Pancreas (tissue), 10 donors: ENCODE results near the gene FAS. TPM values are rescaled to one million over a fixed set of nuclear protein-coding genes. Genes with fewer than 3 reads are reported as not detected.

Source experiments
- ATAC-seq, 4 donors: fragments of 200-7000 bp; cut with Tn5 transposase; one replicate each; pipeline versions ENCODE4 v1.8.0 to v1.9.1; 2020; ENCODE audit warnings: mild to moderate bottlenecking in 4 of 4, moderate library complexity in 4 of 4
- DNase-seq, 6 donors: peaks; one replicate each; pipeline ENCODE4 v3.0.0-alpha.2; 2020
- FAIRE-seq: peaks from 2 replicates; lab custom pipeline; 2012; peaks lifted over from hg19 to GRCh38; lab: Jason Lieb, UNC
- H3K27ac ChIP-seq, 4 donors: fragments of 200-600 bp; sonication (generic); 1 replicate in 3 of 4; 2 replicates in 1 of 4; pipeline versions ENCODE4 v1.5.0 to v1.8.0; 2020
- H3K27me3 ChIP-seq, 4 donors: fragments of 200-600 bp; one replicate each; pipeline ENCODE4 v1.8.0; 2021
- H3K36me3 ChIP-seq, 3 donors: fragments of 200-600 bp; sonication (generic) in 1 of 3; one replicate each; pipeline versions ENCODE4 v1.5.0 to v1.8.0; 2020 to 2021
- H3K4me1 ChIP-seq, 3 donors: fragments of 200-600 bp; one replicate each; pipeline ENCODE4 v1.8.0; 2021
- H3K4me3 ChIP-seq, 4 donors: fragments of 200-600 bp; sonication (generic) in 2 of 4; one replicate each; pipeline versions ENCODE4 v1.5.0 to v1.8.0; 2020 to 2021
- H3K9me3 ChIP-seq, 4 donors: fragments of 200-600 bp; one replicate each; pipeline ENCODE4 v1.8.0; 2021
- WGBS, 2 donors: extraction: QIAGEN DNeasy Blood & Tissue Kit; methylation state at CpG; one replicate each; pipeline ENCODE4 v1.1.7; 2013; 5-methylcytosine and 5-hydroxymethylcytosine counted together
- intact Hi-C, 3 donors: fragments of 100-400 bp; cut with DNase I; formaldehyde crosslinking; loops; one replicate each; pipeline versions ENCODE4 v1.11.1 to v1.14.2; 2022
- polyA plus RNA-seq, 2 donors: library from polyadenylated mRNA; stranded (reverse); fragments of 200-250 nt; gene quantifications; one replicate each; pipeline ENCODE4 v1.2.3, GENCODE V29; 2013
- total RNA-seq, 6 donors: library from RNA; stranded (reverse); fragmentation: NEBNext Ultra II Directional in 4 of 6; extraction: Animal tissue kit (Norgen Biotek cat#: 25700) in 4 of 6; gene quantifications; one replicate each; pipeline versions ENCODE4 v1.2.1 to v1.2.4, GENCODE V29; 2021 to 2023
- TF ChIP-seq, protein P1 (sequence below), 4 donors: fragments of 200-600 bp; sonication (generic) in 3 of 4; IDR thresholded peaks; one replicate each; pipeline versions ENCODE4 v1.5.0 to v1.8.0; 2021; ENCODE audit warnings: antibody characterized with exemption in 4 of 4
- donor health status: healthy with polysubstance abuse.
- donor health status: DM: no; HTN: no; CAD: no; lungs with moderate emphysema.
- donor health status: DM: no; HTN: no; CAD: no.
- donor health status: control.
- donor health status: control.
- donor health status: Bipolar disorder and iron deficiency.
- donor health status: DM: yes; HTN: yes; CAD: no.
- donor health status: DM: no; HTN: no; CAD: no.
- donor health status: DM: no; HTN: no; CAD: no.
- donor health status: DM: yes; HTN: yes; CAD: no.

FAS gene
- total and polyA plus RNA-seq, 8 donors, result 1.4 to 10.3 (median 3.2) TPM

DNA sequence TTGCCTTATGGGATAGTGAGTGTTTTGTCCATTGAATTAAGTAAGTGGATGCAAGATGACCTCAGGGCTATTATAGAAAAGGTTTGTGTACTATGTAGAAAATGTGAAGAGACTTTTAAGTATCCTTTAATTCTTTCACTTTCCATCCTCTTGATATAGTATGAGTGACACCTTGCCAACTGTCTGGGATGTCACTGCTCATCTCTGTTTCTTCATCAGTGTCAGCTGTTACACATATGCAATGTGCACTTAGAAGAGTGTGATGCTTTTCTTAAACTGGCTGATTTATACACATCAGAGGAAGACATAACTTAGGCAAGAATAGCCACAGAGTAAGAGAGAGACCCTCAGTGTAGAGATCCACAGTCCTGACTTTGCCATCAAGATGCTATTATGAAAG lies 29.3 kb upstream of the FAS start:
- ATAC-seq (no peak), FAIRE-seq (no peak), DNase-seq (no peak)
- Histone ChIP-seq H3K9me3 (no peaks in the 10 kb centered on the region), H3K4me3 (no peak overlapping the region), H3K27me3 (no peaks in the 10 kb centered on the region), H3K27ac (no peak overlapping the region), H3K4me1 (no peaks in the 10 kb centered on the region), H3K36me3 (no peaks in the 10 kb centered on the region)
- TF ChIP-seq, protein P1, sequence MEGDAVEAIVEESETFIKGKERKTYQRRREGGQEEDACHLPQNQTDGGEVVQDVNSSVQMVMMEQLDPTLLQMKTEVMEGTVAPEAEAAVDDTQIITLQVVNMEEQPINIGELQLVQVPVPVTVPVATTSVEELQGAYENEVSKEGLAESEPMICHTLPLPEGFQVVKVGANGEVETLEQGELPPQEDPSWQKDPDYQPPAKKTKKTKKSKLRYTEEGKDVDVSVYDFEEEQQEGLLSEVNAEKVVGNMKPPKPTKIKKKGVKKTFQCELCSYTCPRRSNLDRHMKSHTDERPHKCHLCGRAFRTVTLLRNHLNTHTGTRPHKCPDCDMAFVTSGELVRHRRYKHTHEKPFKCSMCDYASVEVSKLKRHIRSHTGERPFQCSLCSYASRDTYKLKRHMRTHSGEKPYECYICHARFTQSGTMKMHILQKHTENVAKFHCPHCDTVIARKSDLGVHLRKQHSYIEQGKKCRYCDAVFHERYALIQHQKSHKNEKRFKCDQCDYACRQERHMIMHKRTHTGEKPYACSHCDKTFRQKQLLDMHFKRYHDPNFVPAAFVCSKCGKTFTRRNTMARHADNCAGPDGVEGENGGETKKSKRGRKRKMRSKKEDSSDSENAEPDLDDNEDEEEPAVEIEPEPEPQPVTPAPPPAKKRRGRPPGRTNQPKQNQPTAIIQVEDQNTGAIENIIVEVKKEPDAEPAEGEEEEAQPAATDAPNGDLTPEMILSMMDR (IDR thresholded peaks at IDR 0.05), result no peak
- intact Hi-C loops, result no loop called here

DNA sequence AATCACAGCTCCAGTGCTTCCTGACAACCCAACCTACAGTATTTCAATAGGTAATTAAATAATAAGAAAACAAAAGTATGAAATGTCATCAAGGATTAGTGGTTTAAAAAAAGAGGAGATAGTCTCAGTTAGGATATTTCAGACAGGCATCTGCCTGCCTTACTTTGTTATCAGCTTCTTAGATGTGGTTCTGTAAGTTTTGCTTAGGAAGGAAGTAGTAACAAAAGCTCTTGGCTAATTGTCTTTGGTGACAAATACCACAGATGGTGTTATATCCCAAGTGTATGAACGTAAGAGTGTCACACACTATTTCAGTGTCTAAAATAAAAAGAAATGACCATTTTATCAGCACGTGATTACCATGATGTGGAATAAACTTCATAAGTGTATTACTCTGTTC lies 28.3 kb upstream of the FAS start:
- 72 to 76% methylated on average over 2 of the region's 2 CpGs for WGBS, 2 donors
- intact Hi-C loops, result no loop called here
- no peak for DNase-seq
- TF ChIP-seq, protein P1 (IDR thresholded peaks at IDR 0.05), result no peak
- H3K36me3 ChIP-seq, result no peaks in the 10 kb centered on the region
- H3K27ac ChIP-seq, result no peak overlapping the region
- no peaks in the 10 kb centered on the region for H3K27me3 ChIP-seq
- no peak for FAIRE-seq
- H3K4me3 ChIP-seq, result no peak overlapping the region
- no peaks in the 10 kb centered on the region for H3K9me3 ChIP-seq
- ATAC-seq, result no peak
- H3K4me1 ChIP-seq, result no peaks in the 10 kb centered on the region

DNA sequence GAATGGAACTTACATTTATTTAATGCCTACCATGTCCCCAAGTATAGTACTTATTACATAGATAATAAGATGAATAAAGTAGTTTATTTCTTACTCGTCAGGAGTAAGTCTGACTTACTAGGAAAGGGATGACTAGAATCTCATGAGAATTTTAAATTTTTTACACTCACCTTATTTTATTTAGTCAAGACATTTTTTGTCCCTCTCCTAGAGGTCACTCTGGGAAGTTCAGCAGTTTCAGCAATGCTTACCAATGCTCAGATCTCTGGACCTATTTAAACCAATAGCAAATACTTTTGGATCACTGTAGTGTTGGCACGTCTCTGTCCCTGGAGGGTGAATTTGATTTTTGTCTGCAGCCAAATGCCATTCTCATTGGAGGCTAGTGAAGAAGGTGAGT lies 27.3 kb upstream of the FAS start:
- Histone ChIP-seq H3K36me3 (no peaks in the 10 kb centered on the region), H3K4me3 (no peak overlapping the region), H3K27ac (no peak overlapping the region), H3K4me1 (no peaks in the 10 kb centered on the region), H3K9me3 (no peaks in the 10 kb centered on the region), H3K27me3 (no peaks in the 10 kb centered on the region)
- no peak for FAIRE-seq
- ATAC-seq, result no peak
- TF ChIP-seq, protein P1 (IDR thresholded peaks at IDR 0.05), result no peak
- DNase-seq, result no peak
- WGBS, 2 donors, result 86 to 93% methylated on average over 2 of the region's 2 CpGs
- intact Hi-C loops, result no loop called here

DNA sequence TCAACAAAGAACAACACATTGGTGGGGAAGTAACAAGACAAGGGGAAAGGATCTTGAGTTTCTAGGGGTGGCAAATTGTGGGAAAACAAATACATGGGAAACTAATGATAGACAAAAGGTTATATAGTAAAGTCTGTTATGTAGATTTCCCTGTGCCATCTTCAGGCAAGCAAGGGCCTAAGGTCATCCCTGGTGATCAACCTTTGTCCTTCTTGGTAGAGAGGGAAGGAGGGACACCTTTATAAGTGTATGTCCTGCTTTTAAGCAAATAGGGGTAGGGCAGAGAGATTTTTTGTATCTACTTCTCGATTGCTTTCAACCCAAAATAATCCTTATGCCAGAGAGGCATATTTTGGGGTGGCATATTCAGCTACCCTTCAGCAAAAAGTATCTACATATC lies 26.2 kb upstream of the FAS start:
- intact Hi-C loops, result no loop called here
- H3K27ac ChIP-seq, result no peak overlapping the region
- no peak for DNase-seq
- H3K4me1 ChIP-seq, result no peaks in the 10 kb centered on the region
- no peak for FAIRE-seq
- no peaks in the 10 kb centered on the region for H3K27me3 ChIP-seq
- 58 to 60% methylated on average over 1 of the region's 1 CpG for WGBS, 2 donors
- ATAC-seq, result no peak
- H3K36me3 ChIP-seq, result no peaks in the 10 kb centered on the region
- H3K9me3 ChIP-seq, result no peaks in the 10 kb centered on the region
- no peak overlapping the region for H3K4me3 ChIP-seq
- TF ChIP-seq, protein P1 (IDR thresholded peaks at IDR 0.05), result no peak

DNA sequence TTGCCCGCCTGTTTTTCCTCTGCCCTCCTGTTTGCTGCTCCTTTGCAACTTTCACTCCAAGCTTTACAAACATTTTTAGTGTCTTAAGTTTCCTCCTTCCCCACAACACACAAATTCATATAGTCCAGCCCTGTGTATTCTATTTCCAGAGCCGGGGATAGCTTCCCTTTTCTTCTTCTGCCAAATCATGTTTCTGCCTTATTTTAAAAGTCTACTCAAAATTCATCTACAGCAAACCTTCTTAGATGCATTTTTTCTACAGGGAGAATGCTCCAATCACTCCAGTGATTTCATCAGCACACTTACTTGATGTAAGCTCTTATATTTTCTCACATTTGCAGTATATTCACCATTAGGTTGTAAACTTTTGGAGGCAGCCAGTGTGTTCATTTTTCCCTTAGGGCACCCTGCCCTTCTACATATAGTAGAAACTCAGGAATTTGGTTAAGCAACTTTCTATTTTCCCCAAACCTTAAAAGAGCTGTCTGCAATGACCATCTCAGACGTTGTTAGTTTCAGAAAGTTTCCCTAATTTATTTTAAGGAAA lies 25.7 kb upstream of the FAS start:
- intact Hi-C loops, result no loop called here
- Histone ChIP-seq H3K36me3 (no peaks in the 10 kb centered on the region), H3K4me1 (no peaks in the 10 kb centered on the region), H3K27me3 (no peaks in the 10 kb centered on the region), H3K4me3 (no peak overlapping the region), H3K9me3 (no peaks in the 10 kb centered on the region), H3K27ac (no peak overlapping the region)
- 63 to 65% methylated on average over 3 of the region's 3 CpGs for WGBS, 2 donors
- ATAC-seq (no peak), FAIRE-seq (no peak), DNase-seq (no peak)
- TF ChIP-seq, protein P1 (IDR thresholded peaks at IDR 0.05), result no peak
